Measurements from ENCODE around the gene C1orf167.

C1orf167 gene

GRCh38 chr1:11783556-11783955 lies 21.6 kb downstream of the C1orf167 start:
- no peak overlapping the region for H2AFZ ChIP-seq (ENCODE audit: low read length)
- H3K4ac ChIP-seq (ENCODE audit: low read length): no peak overlapping the region
- no peaks in the 10 kb centered on the region for H3K27me3 ChIP-seq (ENCODE audit: control insufficient read depth in 3 of 3, insufficient read depth in 3 of 3, low read depth in 1 of 3, low read length in 3 of 3)
- no peak overlapping the region for H4K91ac ChIP-seq (ENCODE audit: low read depth, low read length, poor library complexity)
- WGBS, 2 donors (ENCODE audit: extremely low coverage in 2 of 2, insufficient read length in 2 of 2, insufficient replicate concordance in 1 of 2): no CpG with 5 or more reads among the region's 6 CpGs
- peaks cover 2% of the 10 kb centered on the region for H3K79me1 ChIP-seq (ENCODE audit: low read depth, low read length)
- DNase-seq (ENCODE audit: low spot score): no peak
- no peak overlapping the region for H2BK15ac ChIP-seq (ENCODE audit: low read length)
- H3K4me2 ChIP-seq (ENCODE audit: insufficient read depth, low read length, poor library complexity, severe bottlenecking): no peak overlapping the region
- no peak overlapping the region for H2BK12ac ChIP-seq (ENCODE audit: low read length)
- no peak overlapping the region for H3K9ac ChIP-seq (ENCODE audit: low read depth, low read length, poor library complexity)
- no peak overlapping the region for H3K18ac ChIP-seq (ENCODE audit: low read length)
- no peak overlapping the region for H2BK120ac ChIP-seq (ENCODE audit: low read depth, low read length)
- no peak overlapping the region for H2BK5ac ChIP-seq (ENCODE audit: low read length)
- no peak overlapping the region for H3K14ac ChIP-seq (ENCODE audit: low read length)
- no peak overlapping the region for H2AK5ac ChIP-seq (ENCODE audit: low read depth, low read length)
- H3K23ac ChIP-seq (ENCODE audit: low read depth, low read length, poor library complexity): no peak overlapping the region
- peaks cover 20 to 24% of the 10 kb centered on the region in 2 donors for H3K4me1 ChIP-seq (ENCODE audit: control insufficient read depth in 2 of 2, insufficient read depth in 1 of 2, low read depth in 1 of 2, low read length in 2 of 2)
- no peaks in the 10 kb centered on the region for H3K36me3 ChIP-seq (replicated peaks in 1 of 2; ENCODE audit: control insufficient read depth in 2 of 2, insufficient read depth in 2 of 2, low read length in 2 of 2)
- H3K9me3 ChIP-seq (replicated peaks in 1 of 2; ENCODE audit: control insufficient read depth in 2 of 2, insufficient read depth in 1 of 2, low read depth in 1 of 2, low read length in 2 of 2): no peaks in the 10 kb centered on the region
- H4K8ac ChIP-seq (ENCODE audit: low read depth, low read length): no peak overlapping the region
- no peak overlapping the region for H3K4me3 ChIP-seq (ENCODE audit: low read length in 2 of 2)
- H3K27ac ChIP-seq (replicated peaks; ENCODE audit: low read length): no peak overlapping the region

GRCh38 chr1:11784256-11784992 lies 22.4 kb downstream of the C1orf167 start:
- peak overlapping the region; percentile 30 for H3K23ac ChIP-seq (ENCODE audit: low read depth, low read length, poor library complexity)
- H3K27ac ChIP-seq (replicated peaks; ENCODE audit: low read length): no peak overlapping the region
- peak overlapping the region; percentile 43 for H3K4ac ChIP-seq (ENCODE audit: low read length)
- peak overlapping the region; percentile 90 for H2AFZ ChIP-seq (ENCODE audit: low read length)
- no peak for DNase-seq (ENCODE audit: low spot score)
- no peaks in the 10 kb centered on the region for H3K27me3 ChIP-seq (ENCODE audit: control insufficient read depth in 3 of 3, insufficient read depth in 3 of 3, low read depth in 1 of 3, low read length in 3 of 3)
- H3K9me3 ChIP-seq (replicated peaks in 1 of 2; ENCODE audit: control insufficient read depth in 2 of 2, insufficient read depth in 1 of 2, low read depth in 1 of 2, low read length in 2 of 2): no peaks in the 10 kb centered on the region
- peak overlapping the region; percentile 68 for H3K9ac ChIP-seq (ENCODE audit: low read depth, low read length, poor library complexity)
- H4K91ac ChIP-seq (ENCODE audit: low read depth, low read length, poor library complexity): peak overlapping the region; percentile 11
- H3K4me3 ChIP-seq (ENCODE audit: low read length in 2 of 2): peak overlapping the region in 1 of 2 donors; percentile 17
- H3K36me3 ChIP-seq (replicated peaks in 1 of 2; ENCODE audit: control insufficient read depth in 2 of 2, insufficient read depth in 2 of 2, low read length in 2 of 2): no peaks in the 10 kb centered on the region
- no peak overlapping the region for H4K8ac ChIP-seq (ENCODE audit: low read depth, low read length)
- peaks cover 2% of the 10 kb centered on the region for H3K79me1 ChIP-seq (ENCODE audit: low read depth, low read length)
- peak overlapping the region; percentile 16 for H2AK5ac ChIP-seq (ENCODE audit: low read depth, low read length)
- H2BK120ac ChIP-seq (ENCODE audit: low read depth, low read length): peak overlapping the region; percentile 84
- peaks cover 29% of the 10 kb centered on the region in 2 donors for H3K4me1 ChIP-seq (ENCODE audit: control insufficient read depth in 2 of 2, insufficient read depth in 1 of 2, low read depth in 1 of 2, low read length in 2 of 2)
- H3K18ac ChIP-seq (ENCODE audit: low read length): peak overlapping the region; percentile 91
- H3K4me2 ChIP-seq (ENCODE audit: insufficient read depth, low read length, poor library complexity, severe bottlenecking): no peak overlapping the region
- peak overlapping the region; percentile 39 for H3K14ac ChIP-seq (ENCODE audit: low read length)
- peak overlapping the region; percentile 25 for H2BK15ac ChIP-seq (ENCODE audit: low read length)
- WGBS, 2 donors (ENCODE audit: extremely low coverage in 2 of 2, insufficient read length in 2 of 2, insufficient replicate concordance in 1 of 2): no CpG with 5 or more reads among the region's 21 CpGs
- H2BK5ac ChIP-seq (ENCODE audit: low read length): no peak overlapping the region
- H2BK12ac ChIP-seq (ENCODE audit: low read length): no peak overlapping the region

GRCh38 chr1:11784993-11785769 lies 23.2 kb downstream of the C1orf167 start:
- H3K18ac ChIP-seq (ENCODE audit: low read length): peak overlapping the region; percentile 91
- H4K8ac ChIP-seq (ENCODE audit: low read depth, low read length): no peak overlapping the region
- DNase-seq (ENCODE audit: low spot score): peak; percentile 57
- peaks cover 0 to 4% of the 10 kb centered on the region in 2 donors for H3K36me3 ChIP-seq (replicated peaks in 1 of 2; ENCODE audit: control insufficient read depth in 2 of 2, insufficient read depth in 2 of 2, low read length in 2 of 2)
- no peak overlapping the region for H4K91ac ChIP-seq (ENCODE audit: low read depth, low read length, poor library complexity)
- peak overlapping the region; percentile 84 for H2BK120ac ChIP-seq (ENCODE audit: low read depth, low read length)
- H3K9ac ChIP-seq (ENCODE audit: low read depth, low read length, poor library complexity): no peak overlapping the region
- no peak overlapping the region for H3K27ac ChIP-seq (replicated peaks; ENCODE audit: low read length)
- no peaks in the 10 kb centered on the region for H3K9me3 ChIP-seq (replicated peaks in 1 of 2; ENCODE audit: control insufficient read depth in 2 of 2, insufficient read depth in 1 of 2, low read depth in 1 of 2, low read length in 2 of 2)
- peak overlapping the region in 1 of 2 donors; percentile 17 for H3K4me3 ChIP-seq (ENCODE audit: low read length in 2 of 2)
- H2BK15ac ChIP-seq (ENCODE audit: low read length): peak overlapping the region; percentile 25
- H3K79me1 ChIP-seq (ENCODE audit: low read depth, low read length): peaks cover 2% of the 10 kb centered on the region
- peak overlapping the region; percentile 43 for H3K4ac ChIP-seq (ENCODE audit: low read length)
- no peak overlapping the region for H2BK5ac ChIP-seq (ENCODE audit: low read length)
- H3K23ac ChIP-seq (ENCODE audit: low read depth, low read length, poor library complexity): peak overlapping the region; percentile 77
- H3K27me3 ChIP-seq (ENCODE audit: control insufficient read depth in 3 of 3, insufficient read depth in 3 of 3, low read depth in 1 of 3, low read length in 3 of 3): no peaks in the 10 kb centered on the region
- peaks cover 29 to 35% of the 10 kb centered on the region in 2 donors for H3K4me1 ChIP-seq (ENCODE audit: control insufficient read depth in 2 of 2, insufficient read depth in 1 of 2, low read depth in 1 of 2, low read length in 2 of 2)
- peak overlapping the region; percentile 21 for H3K4me2 ChIP-seq (ENCODE audit: insufficient read depth, low read length, poor library complexity, severe bottlenecking)
- peak overlapping the region; percentile 39 for H3K14ac ChIP-seq (ENCODE audit: low read length)
- H2AFZ ChIP-seq (ENCODE audit: low read length): peak overlapping the region; percentile 90
- no CpG with 5 or more reads among the region's 30 CpGs for WGBS, 2 donors (ENCODE audit: extremely low coverage in 2 of 2, insufficient read length in 2 of 2, insufficient replicate concordance in 1 of 2)
- H2BK12ac ChIP-seq (ENCODE audit: low read length): no peak overlapping the region
- H2AK5ac ChIP-seq (ENCODE audit: low read depth, low read length): peak overlapping the region; percentile 16

DNA sequence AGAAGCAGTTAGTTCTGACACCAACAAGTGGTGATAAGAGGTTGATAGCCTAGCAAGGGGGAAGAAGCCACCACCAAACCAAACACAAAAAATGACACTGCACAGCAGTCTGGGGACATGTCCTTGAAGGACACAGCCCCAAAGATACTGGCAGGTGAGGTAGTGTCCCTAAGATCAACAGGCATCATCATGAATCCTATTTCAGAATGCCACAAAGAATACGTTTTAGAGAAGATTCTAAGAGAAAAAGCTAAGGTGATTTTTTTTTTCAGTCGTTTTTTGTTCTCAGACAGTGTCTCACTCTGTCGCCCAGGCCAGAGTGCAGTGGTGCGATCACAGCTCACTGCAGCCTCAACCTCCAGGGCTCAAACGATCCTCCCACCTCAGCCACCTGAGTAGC lies 24.2 kb downstream of the C1orf167 start:
- Histone ChIP-seq H3K23ac (ENCODE audit: low read depth, low read length, poor library complexity) (no peak overlapping the region), H2BK120ac (ENCODE audit: low read depth, low read length) (no peak overlapping the region), H3K4ac (ENCODE audit: low read length) (no peak overlapping the region), H2AFZ (ENCODE audit: low read length) (no peak overlapping the region), H2BK5ac (ENCODE audit: low read length) (no peak overlapping the region), H3K14ac (ENCODE audit: low read length) (no peak overlapping the region), H4K91ac (ENCODE audit: low read depth, low read length, poor library complexity) (no peak overlapping the region), H2AK5ac (ENCODE audit: low read depth, low read length) (no peak overlapping the region), H3K27ac (replicated peaks; ENCODE audit: low read length) (no peak overlapping the region), H3K27me3 (ENCODE audit: control insufficient read depth in 3 of 3, insufficient read depth in 3 of 3, low read depth in 1 of 3, low read length in 3 of 3) (no peaks in the 10 kb centered on the region), H3K36me3 (replicated peaks in 1 of 2; ENCODE audit: control insufficient read depth in 2 of 2, insufficient read depth in 2 of 2, low read length in 2 of 2) (peaks cover 0 to 13% of the 10 kb centered on the region in 2 donors), H4K8ac (ENCODE audit: low read depth, low read length) (no peak overlapping the region), H3K79me1 (ENCODE audit: low read depth, low read length) (peaks cover 2% of the 10 kb centered on the region), H3K4me3 (ENCODE audit: low read length in 2 of 2) (no peak overlapping the region), H2BK15ac (ENCODE audit: low read length) (no peak overlapping the region), H3K9me3 (replicated peaks in 1 of 2; ENCODE audit: control insufficient read depth in 2 of 2, insufficient read depth in 1 of 2, low read depth in 1 of 2, low read length in 2 of 2) (no peaks in the 10 kb centered on the region), H3K9ac (ENCODE audit: low read depth, low read length, poor library complexity) (no peak overlapping the region), H3K4me1 (ENCODE audit: control insufficient read depth in 2 of 2, insufficient read depth in 1 of 2, low read depth in 1 of 2, low read length in 2 of 2) (peaks cover 29 to 35% of the 10 kb centered on the region in 2 donors), H3K18ac (ENCODE audit: low read length) (no peak overlapping the region), H3K4me2 (ENCODE audit: insufficient read depth, low read length, poor library complexity, severe bottlenecking) (no peak overlapping the region), H2BK12ac (ENCODE audit: low read length) (no peak overlapping the region)
- WGBS, 2 donors (ENCODE audit: extremely low coverage in 2 of 2, insufficient read length in 2 of 2, insufficient replicate concordance in 1 of 2): no CpG with 5 or more reads among the region's 5 CpGs
- no peak for DNase-seq (ENCODE audit: low spot score)

Measured in neuronal stem cell (in vitro differentiated cells).